B cell (primary cell): ENCODE data around the gene ZNF532.

Source experiments
- CTCF ChIP-seq: fragments of 200-600 bp; IDR thresholded peaks from one replicate; pipeline ENCODE4 v1.8.0; 2022; ENCODE audit warnings: antibody characterized with exemption, mild to moderate bottlenecking
- EZH2 ChIP-seq: IDR thresholded peaks from 2 replicates; pipeline ENCODE4 v1.6.1; 2012; ENCODE audit warnings: borderline replicate concordance, low read depth, mild to moderate bottlenecking, moderate library complexity, low read length; ENCODE audit not compliant: insufficient read depth, poor library complexity, severe bottlenecking

GRCh38 chr18:58997811-58998337 is 133.2 kb downstream of the ZNF532 start:
- no peak for TF ChIP-seq CTCF
- no peak for TF ChIP-seq EZH2
